GM12892 (cell line): ENCODE measurements around the gene KIF26B.

Source experiments
- POLR2A ChIP-seq: IDR thresholded peaks from 2 replicates; pipeline ENCODE4 v1.6.1; 2011; ENCODE audit warnings: low read depth, low read length, control low read depth
- POLR2AphosphoS5 ChIP-seq: IDR thresholded peaks from 2 replicates; pipeline ENCODE4 v1.6.1; 2011; ENCODE audit warnings: low read depth, low read length, control low read depth
- TAF1 ChIP-seq: IDR thresholded peaks from 2 replicates; pipeline ENCODE4 v1.6.1; 2011; ENCODE audit warnings: low read depth, mild to moderate bottlenecking, control low read depth, low read length, borderline replicate concordance

DNA sequence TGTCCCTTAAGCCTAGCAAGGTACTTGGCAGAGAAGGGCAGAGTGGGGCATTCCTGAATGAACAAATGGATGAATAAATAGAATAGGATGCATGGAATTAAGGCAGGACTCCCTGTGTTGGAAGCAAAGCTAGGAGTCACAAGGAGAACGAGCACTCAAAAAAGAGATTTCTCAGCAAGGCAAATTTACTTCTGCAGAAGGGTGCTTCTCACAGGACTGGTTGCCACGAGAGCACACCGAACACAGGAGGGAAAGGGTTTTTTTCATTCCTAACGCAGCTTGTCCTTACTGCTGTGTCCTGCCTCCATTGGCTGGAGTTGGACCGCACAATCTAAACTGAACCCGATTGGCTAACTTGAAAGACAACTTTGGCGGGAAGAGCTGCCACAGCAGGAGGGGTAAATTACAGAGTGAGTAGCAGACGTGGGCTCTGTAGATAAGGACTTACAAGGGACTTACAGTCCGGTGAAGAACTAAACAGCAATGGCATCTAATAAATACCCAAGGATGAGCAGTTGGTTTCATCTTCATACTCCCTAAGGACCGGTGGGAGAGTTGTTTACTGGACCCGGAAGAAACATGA, 52.4 kb downstream of the KIF26B start:
- no peak for TF ChIP-seq POLR2AphosphoS5
- no peak for TF ChIP-seq POLR2A
- TF ChIP-seq TAF1: no peak
